Activated CD8-positive, alpha-beta memory T cell treated with anti-CD3 and anti-CD28 coated beads, Interleukin-2, amount 50 U/mL, for 24 hours (primary cell): ENCODE data around the gene RNF41.
A peak's percentile ranks its signal among the peaks of the same experiment; 100 is the strongest.

Experiments used
- DNase-seq: peaks from one replicate; pipeline ENCODE4 v3.0.0-alpha.2; 2020; ENCODE audit errors: extremely low read depth

Gene RNF41

GRCh38 chr12:56243731-56244181 lies 22.0 kb upstream of the RNF41 start:
- DNase-seq = no peak

GRCh38 chr12:56242986-56243385 lies 21.3 kb upstream of the RNF41 start:
- DNase-seq = no peak

GRCh38 chr12:56241424-56242303 lies 19.9 kb upstream of the RNF41 start:
- no peak for DNase-seq

GRCh38 chr12:56237552-56237951 lies 15.8 kb upstream of the RNF41 start:
- no peak for DNase-seq

- DNase-seq = no peak
Measured at GRCh38 chr12:56236985-56237384, 15.3 kb upstream of the RNF41 start.

GRCh38 chr12:56236091-56236490 lies 14.4 kb upstream of the RNF41 start:
- DNase-seq = no peak

- DNase-seq = no peak
Measured at GRCh38 chr12:56234746-56235436, 13.2 kb upstream of the RNF41 start.

- no peak for DNase-seq
Measured at GRCh38 chr12:56231184-56231582, 9.5 kb upstream of the RNF41 start.

- DNase-seq = no peak
Measured at GRCh38 chr12:56230432-56231183, 8.9 kb upstream of the RNF41 start.

GRCh38 chr12:56229916-56230431 lies 8.3 kb upstream of the RNF41 start, which contains the start of gene SLC39A5:
TSS of gene SLC39A5 (plus strand) at chr12:56230051. CDS start at chr12:56231275, 1,224 bp downstream.
- DNase-seq = no peak

GRCh38 chr12:56229082-56229481 lies 7.4 kb upstream of the RNF41 start:
- DNase-seq = no peak

GRCh38 chr12:56224954-56225353 lies 3.2 kb upstream of the RNF41 start:
- DNase-seq = no peak

- peak; percentile 85 for DNase-seq
Measured at GRCh38 chr12:56224102-56224701, 2.5 kb upstream of the RNF41 start, which contains the start of gene NABP2. TSS of gene NABP2 (plus strand) at chr12:56224342. CDS start at chr12:56224857, 515 bp downstream.

- DNase-seq = no peak
Measured at GRCh38 chr12:56223571-56224101, 1.9 kb upstream of the RNF41 start.

- DNase-seq = no peak
Measured at GRCh38 chr12:56222531-56222895, 791 bp upstream of the RNF41 start.

GRCh38 chr12:56221232-56221756 lies 428 bp downstream of the RNF41 start:
- no peak for DNase-seq

- DNase-seq = no peak
Measured at GRCh38 chr12:56220611-56221231, 1.0 kb downstream of the RNF41 start.

GRCh38 chr12:56219840-56220239 lies 1.9 kb downstream of the RNF41 start:
- no peak for DNase-seq

GRCh38 chr12:56216461-56216860 lies 5.3 kb downstream of the RNF41 start:
- DNase-seq = no peak

GRCh38 chr12:56213878-56214277 lies 7.8 kb downstream of the RNF41 start:
- no peak for DNase-seq
